GM21526 (cell line): ENCODE measurements around the gene WSCD2.

ENCODE experiments used
- ATAC-seq: cut with Tn5 transposase; IDR thresholded peaks from one replicate; pipeline ENCODE4 v1.9.1; 2021; ENCODE audit warnings: moderate library complexity; ENCODE audit not compliant: unreplicated experiment, low FRiP score

The WSCD2 gene

DNA sequence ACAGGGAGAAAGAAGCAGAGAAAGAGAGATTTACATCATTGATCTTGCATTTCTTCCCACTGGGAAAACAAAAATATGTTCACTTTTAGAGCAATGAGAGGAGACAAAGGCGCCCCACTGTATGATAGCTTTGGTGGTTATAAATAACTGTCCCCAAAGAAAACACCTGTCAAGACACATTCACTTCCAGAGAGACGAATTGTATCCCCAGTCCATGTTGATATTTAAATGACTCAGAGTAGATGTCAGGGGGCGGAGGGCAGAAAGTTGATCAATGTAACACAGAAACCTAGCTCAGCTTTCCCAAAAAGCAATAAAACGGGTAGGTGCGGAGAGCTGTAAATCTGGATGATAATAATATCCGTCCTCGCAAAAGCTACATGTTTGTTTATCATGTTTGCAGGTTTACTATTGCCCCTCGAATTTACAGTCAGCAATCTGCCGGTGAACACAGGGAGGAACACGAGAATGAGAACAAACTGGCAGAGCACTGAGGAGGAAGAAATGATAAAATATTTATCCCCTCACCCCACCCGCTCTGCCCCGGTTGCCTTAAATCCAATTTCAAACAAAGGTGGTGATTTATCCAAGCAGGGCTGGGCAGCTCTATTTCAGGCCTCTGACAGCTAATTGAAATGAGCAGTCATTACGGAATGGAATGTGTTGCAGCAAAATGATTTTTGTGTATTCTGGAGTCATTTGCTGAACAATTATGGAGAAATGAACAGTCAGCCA, 125.6 kb downstream of the WSCD2 start:
- ATAC-seq, result no peak

GRCh38 chr12:108255252-108255602, 126.1 kb downstream of the WSCD2 start:
- no peak for ATAC-seq

GRCh38 chr12:108257004-108257403, 127.9 kb downstream of the WSCD2 start:
- no peak for ATAC-seq

DNA sequence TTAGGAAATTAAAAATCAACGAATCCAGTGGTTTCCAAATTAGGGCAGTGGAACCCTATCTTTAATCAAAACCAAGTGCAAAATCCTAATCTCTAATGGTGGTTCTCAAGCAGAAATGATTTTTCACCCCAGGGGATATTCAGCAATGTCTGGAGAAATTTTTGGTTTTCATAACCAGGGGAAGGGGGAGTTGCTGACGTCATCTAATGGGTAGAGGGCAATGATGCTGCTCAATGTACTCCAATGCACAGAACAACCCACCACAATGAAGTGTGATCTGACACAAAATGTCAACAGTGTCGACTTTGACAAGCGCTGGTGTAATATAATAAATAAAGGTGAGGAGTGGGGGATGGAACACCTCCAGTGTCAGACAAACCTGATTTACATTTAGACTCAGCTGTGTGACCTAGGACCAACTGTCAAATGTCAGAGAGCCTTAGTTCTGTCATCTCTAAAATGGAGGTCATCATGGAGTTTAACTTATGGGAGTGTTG, 128.6 kb downstream of the WSCD2 start:
- no peak for ATAC-seq

DNA sequence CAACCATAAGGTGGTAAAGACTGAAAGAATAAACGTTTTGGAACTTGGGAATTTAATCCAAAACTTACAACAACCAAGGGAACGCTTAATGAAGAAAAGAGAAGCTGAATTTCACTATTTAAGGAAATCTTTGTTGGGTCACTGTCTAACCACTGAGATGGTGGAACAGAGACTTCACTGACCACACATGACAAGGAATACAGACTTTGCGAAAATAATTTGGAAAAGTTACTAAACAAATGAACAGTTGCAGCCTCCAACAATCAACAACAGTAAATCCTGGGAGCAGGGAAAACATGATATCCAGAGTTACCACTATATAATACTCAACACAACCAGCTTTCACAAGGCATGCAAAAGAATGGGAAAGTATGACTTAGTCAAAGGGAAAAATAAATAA, 131.0 kb downstream of the WSCD2 start:
- no peak for ATAC-seq

DNA sequence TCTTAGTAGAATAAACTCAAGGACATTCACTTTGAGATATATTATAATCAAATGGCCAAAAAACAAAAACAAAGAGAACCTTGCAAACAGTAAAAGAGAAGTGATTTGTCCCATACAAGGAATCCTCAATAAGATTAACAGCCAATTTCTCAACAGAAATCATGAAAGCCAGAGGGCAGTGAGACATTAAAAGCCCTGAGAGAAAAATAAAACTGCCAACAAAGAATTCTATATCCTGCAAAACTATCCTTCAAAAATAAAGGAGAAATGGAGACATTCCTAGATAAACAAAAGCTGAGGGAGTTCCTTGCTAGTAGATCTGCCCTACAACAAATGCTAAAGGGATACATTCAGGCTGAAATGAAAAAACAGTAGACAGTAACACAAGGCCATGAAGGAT, 131.9 kb downstream of the WSCD2 start:
- ATAC-seq, result no peak

- ATAC-seq, result no peak
Observed at GRCh38 chr12:108265505-108265904, 136.4 kb downstream of the WSCD2 start.

- ATAC-seq, result no peak
Observed at GRCh38 chr12:108266131-108266530, 137.0 kb downstream of the WSCD2 start.

GRCh38 chr12:108267450-108267849, 138.4 kb downstream of the WSCD2 start:
- no peak for ATAC-seq

DNA sequence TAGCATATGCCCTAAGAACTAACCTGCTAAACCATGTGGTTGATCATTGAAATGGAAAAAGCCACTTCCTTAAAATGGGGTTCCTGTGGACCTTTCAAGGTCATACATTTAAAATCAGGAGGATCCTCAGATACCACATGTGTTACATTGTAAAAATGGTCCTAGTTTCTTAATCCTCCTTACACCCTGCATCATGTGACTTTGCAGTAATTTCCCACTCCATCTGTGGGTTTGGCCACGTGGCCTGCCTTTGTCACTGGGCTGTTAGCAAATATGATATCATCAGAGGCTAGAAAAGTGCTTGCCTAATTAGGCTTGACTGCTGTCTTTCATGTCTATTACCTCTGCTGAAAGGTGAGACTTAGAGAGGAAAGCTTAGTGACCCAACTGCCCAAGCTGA, 139.3 kb downstream of the WSCD2 start:
- no peak for ATAC-seq

GRCh38 chr12:108269224-108269623, 140.1 kb downstream of the WSCD2 start:
- no peak for ATAC-seq

DNA sequence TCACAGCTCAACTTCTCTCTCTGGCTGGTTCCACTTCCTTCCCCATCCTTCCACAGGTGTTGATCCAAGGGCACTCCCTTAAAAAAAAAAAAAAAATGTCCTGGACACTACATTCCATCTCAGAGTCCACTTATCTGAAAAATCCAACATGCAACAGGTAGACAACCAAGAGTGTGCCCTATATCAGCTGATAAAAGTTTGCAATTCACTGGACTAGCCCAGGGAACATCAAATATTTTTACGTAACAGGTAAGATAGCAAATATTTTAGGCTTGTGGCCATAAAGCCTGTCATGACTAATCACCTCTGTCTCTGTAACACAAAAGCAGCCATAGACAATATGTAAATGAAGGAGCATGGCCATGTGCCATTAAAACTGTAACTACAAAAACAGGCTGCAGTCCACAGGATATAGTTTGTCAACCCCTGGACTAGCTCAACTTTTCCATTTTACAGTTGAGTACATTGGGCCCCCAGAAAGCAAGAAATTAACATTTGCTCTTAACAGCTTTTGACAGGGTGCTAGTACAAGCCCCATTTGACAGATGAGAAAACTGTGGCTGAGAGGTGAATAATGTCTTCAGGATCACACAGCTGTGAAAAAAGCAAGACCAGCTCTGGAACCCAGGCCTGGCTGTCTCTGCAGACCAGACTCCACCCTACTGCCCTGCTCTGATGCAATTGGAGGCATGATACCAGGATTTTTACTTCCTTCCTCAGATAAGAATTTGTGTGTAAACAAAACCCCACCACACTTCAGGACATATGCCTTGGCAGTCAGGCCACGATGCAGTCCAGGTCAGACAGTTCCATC, 141.2 kb downstream of the WSCD2 start:
- no peak for ATAC-seq

- ATAC-seq, result no peak
Observed at GRCh38 chr12:108270849-108271143, 141.7 kb downstream of the WSCD2 start.

- ATAC-seq, result no peak
Observed at GRCh38 chr12:108271951-108272872, 143.1 kb downstream of the WSCD2 start.

DNA sequence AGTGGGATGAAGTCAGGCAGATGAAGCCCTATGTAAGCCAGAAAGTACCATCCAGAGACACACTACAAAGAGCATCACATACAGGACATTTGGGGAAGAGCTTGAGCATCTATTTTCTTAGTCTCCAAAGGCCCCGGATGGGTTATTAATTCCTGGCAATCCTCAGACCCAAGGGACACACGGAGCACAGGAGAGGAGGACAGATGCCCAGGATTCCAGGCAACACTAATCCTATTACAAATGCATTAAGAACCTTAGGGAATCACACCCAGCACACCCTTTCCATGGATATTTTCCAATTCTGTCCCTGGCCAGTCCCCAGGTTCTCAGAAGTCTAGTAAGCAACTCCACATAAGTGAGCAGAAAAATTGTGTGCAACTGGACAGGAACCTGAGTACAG, 144.1 kb downstream of the WSCD2 start:
- ATAC-seq, result no peak

DNA sequence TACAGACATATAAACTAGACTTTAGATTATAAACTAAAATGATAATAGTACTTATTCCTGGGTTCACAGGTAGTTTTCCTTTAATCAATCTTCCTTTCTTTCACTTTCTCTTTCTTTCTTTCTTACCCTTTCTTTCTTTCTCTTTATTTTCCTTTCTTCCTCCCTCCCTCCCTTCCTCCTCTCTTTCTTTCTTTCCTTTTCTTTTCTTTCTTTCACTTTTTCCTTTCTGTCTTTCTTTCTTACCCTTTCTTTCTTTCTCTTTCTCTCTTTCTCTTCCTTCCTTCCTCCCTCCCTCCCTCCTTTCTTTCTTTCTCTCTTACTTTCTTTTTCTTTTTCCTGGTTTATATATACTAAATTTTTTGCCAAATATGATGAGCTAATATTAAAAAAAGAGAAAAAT, 148.5 kb downstream of the WSCD2 start:
- no peak for ATAC-seq

DNA sequence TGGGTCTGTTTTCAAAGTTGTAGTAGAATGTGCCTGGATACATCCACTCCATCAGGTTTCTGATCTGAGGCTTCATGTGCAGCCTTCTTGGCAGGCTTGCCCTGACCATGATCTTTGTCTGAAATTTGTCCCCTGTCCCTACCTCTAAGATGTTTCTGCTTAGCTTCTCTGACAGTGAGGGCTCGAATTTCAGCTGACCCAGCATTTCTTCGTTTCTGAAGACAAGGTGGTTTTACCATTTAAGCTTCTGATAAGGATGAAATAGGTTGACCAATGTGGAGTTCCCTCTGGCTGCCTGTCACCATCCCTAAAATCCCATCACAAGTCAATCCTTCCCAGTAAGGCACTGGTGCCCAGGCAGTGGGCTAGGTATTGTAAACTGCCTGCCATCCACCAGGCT, 153.1 kb downstream of the WSCD2 start:
- ATAC-seq, result no peak

DNA sequence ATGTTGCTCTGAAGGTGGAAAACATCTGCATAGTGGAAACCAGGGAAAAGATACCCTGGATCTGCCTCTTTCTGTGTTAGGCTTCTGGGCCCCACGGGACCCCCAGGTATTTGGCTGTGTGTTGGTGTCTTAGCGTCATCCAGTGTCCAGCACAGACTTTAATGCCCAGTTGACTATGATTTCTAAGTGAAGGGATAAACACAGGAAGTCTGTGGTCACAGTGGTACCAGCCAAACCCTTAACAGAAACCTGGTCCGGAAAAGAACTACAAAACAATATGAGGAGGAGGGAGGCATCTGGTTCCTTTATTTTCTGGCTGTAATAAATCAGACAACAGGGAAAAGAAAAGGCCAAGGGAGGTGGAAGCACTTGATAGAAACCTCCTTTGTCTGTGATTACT, 153.6 kb downstream of the WSCD2 start:
- ATAC-seq, result no peak

DNA sequence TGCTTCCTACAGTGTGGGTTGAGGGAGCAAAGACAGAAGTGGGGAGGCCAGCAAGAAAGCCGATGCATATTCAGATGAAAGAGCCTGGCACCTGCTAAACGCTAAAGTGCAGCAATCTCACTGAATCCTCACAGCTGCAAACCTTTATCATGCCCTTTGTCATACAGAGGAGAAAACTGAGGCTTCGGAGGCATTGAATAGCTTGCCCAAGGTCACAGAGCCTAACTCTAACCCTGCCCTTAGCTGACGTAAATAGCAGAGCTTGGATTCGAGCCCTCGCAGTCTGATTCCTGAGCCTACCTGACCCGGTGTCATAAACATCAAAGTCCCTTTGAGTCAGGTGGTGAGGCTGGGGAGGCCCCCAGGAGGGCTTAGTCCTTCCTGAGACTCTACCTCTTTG, 155.1 kb downstream of the WSCD2 start:
- no peak for ATAC-seq

GRCh38 chr12:108285016-108285415, 155.9 kb downstream of the WSCD2 start:
- no peak for ATAC-seq

- no peak for ATAC-seq
Observed at GRCh38 chr12:108287227-108287626, 158.1 kb downstream of the WSCD2 start.
